Adrenal gland (tissue), 12 donors: Measurements from ENCODE around the gene ERICH3. TPM values are rescaled to one million over a fixed set of nuclear protein-coding genes. Genes with fewer than 3 reads are reported as not detected.
"Not testable (repeated sequence)": the region's sequence is repeated elsewhere in the genome, so short reads cannot be mapped to it uniquely, and the experiment has no call there.

Source experiments
- DNase-seq, 7 donors: peaks; one replicate each; pipeline ENCODE4 v3.0.0-alpha.2; 2019 to 2020
- H3K27ac ChIP-seq, 5 donors: fragments of 200-600 bp; sonication (generic) in 4 of 5; 1 replicate in 3 of 5; 2 replicates in 2 of 5; pipeline versions ENCODE4 v1.5.1 to v1.8.0; 2016 to 2020; ENCODE audit warnings: mild to moderate bottlenecking in 1 of 5
- H3K27me3 ChIP-seq: fragments of 200-600 bp; 2 replicates; pipeline ENCODE4 v1.8.0; 2021
- H3K36me3 ChIP-seq, 2 donors: fragments of 200-600 bp; replicated peaks in 1 of 2; 1 replicate in 1 of 2; 2 replicates in 1 of 2; pipeline versions ENCODE4 v1.5.1 to v1.8.0; 2018 to 2022
- H3K4me1 ChIP-seq, 2 donors: fragments of 200-600 bp; replicated peaks in 1 of 2; 1 replicate in 1 of 2; 2 replicates in 1 of 2; pipeline versions ENCODE4 v1.5.1 to v1.8.0; 2018 to 2021
- H3K4me3 ChIP-seq, 4 donors: fragments of 200-600 bp; sonication (generic) in 3 of 4; one replicate each; pipeline ENCODE4 v1.5.1; 2016 to 2018
- H3K9me3 ChIP-seq, 3 donors: fragments of 200-600 bp; sonication (generic) in 1 of 3; replicated peaks in 1 of 3; 1 replicate in 2 of 3; 2 replicates in 1 of 3; pipeline versions ENCODE4 v1.5.1 to v1.8.0; 2016 to 2021
- POLR2A ChIP-seq, 2 donors: fragments of 450-650 bp; IDR thresholded peaks; one replicate each; pipeline ENCODE4 v1.6.1; 2017; ENCODE audit warnings: antibody characterized with exemption in 2 of 2, mild to moderate bottlenecking in 2 of 2, moderate library complexity in 1 of 2
- WGBS, 4 donors: extraction: QIAGEN DNeasy Blood & Tissue Kit in 2 of 4; methylation state at CpG; one replicate each; pipeline versions ENCODE4 v1.1.5 to v1.1.7; 2013 to 2017; 5-methylcytosine and 5-hydroxymethylcytosine counted together
- intact Hi-C, 2 donors: fragments of 100-400 bp; cut with DNase I; formaldehyde crosslinking; loops; one replicate each; pipeline versions ENCODE4 v1.14.1 to v1.15.0; 2022 to 2023
- polyA plus RNA-seq, 3 donors: library from polyadenylated mRNA; stranded (reverse); fragments of 200-250 nt in 2 of 3; fragments of 350-450 nt in 1 of 3; fragmentation: Illumina TruSeq in 1 of 3; extraction: RNeasy Lipid Tissue Mini Kit (QIAGEN cat#74804) in 1 of 3; gene quantifications; one replicate each; pipeline ENCODE4 v1.2.3, GENCODE V29; 2013 to 2014
- total RNA-seq, 9 donors: library from RNA; depleted of rRNA in 4 of 9; stranded (reverse); fragments of >200 nt in 4 of 9; fragments of 120-200 nt in 1 of 9; fragmentation: NEBNext Ultra II Directional in 1 of 9; extraction: Animal tissue kit (Norgen Biotek cat#: 25700) in 1 of 9; gene quantifications; one replicate each; pipeline versions ENCODE4 v1.1.0 to v1.2.4, GENCODE V29; 2013 to 2023
- TF ChIP-seq, protein P1 (sequence below), 6 experiments: fragments of 450-650 bp in 4 of 6; fragments of 200-600 bp in 2 of 6; sonication (generic) in 1 of 6; IDR thresholded peaks; 1 replicate in 5 of 6; 2 replicates in 1 of 6; pipeline versions ENCODE4 v1.5.1 to v1.8.0; 2016 to 2021; ENCODE audit warnings: antibody characterized with exemption in 6 of 6, mild to moderate bottlenecking in 2 of 6, moderate library complexity in 1 of 6
- donor health status: healthy with polysubstance abuse.
- donor health status: Bipolar disorder and iron deficiency.
- donor health status: DM: yes; HTN: yes; CAD: no.
- donor health status: DM: no; HTN: no; CAD: no.
- donor health status: DM: no; HTN: no; CAD: no.
- donor health status: DM: yes; HTN: yes; CAD: no.

ERICH3 gene
- total and polyA plus RNA-seq, 12 donors = 0.09 to 9.6 (median 1.1) TPM; not detected in 1

DNA sequence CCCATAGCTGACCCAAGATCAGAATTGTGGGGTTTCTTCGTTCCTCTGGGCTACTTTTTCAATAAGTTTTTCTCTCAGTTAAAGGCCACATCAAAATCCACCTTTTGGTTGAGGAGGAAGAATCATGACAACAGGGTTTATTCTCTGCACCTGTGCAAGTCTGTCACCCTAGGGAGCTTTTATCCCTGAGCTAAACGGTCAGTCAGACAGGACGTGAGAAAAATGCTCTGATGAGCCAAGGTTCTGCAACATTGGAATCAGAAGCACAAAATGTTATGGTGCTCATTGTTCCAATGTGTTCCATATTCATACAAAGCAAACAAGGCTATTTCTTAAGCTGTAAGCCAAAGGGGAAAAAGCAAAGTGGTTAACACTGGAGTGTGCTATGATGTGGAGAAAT is 7.4 kb upstream of the ERICH3 start:
- H3K36me3 ChIP-seq = no peaks in the 10 kb centered on the region
- H3K27me3 ChIP-seq = no peaks in the 10 kb centered on the region
- intact Hi-C loops = no loop called here

DNA sequence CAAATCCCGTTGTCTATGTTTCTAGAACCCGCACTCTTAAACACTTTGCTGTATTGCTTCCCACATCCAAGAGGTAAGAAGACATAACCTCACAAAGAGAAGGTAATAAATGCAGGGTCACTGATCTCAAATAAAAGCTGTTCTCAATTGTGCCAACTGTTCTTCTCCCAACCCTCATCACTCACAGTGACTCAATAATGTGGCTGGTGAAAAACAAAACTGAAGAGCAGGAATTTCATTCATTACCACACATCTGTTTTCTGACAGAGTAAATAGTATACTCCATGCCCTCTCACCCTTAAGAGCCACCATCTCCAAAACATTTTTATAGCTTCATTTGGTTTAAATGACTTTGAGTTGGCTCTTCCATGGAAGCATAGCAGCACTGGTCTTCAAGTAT is 6.2 kb upstream of the ERICH3 start:
- no peak for DNase-seq
- intact Hi-C loops = no loop called here
- Histone ChIP-seq H3K36me3 (no peaks in the 10 kb centered on the region), H3K4me3 (no peak overlapping the region), H3K27me3 (no peaks in the 10 kb centered on the region), H3K9me3 (no peaks in the 10 kb centered on the region), H3K4me1 (no peaks in the 10 kb centered on the region), H3K27ac (no peak overlapping the region)
- no peak for TF ChIP-seq POLR2A (IDR thresholded peaks at IDR 0.05)
- TF ChIP-seq, protein P1, sequence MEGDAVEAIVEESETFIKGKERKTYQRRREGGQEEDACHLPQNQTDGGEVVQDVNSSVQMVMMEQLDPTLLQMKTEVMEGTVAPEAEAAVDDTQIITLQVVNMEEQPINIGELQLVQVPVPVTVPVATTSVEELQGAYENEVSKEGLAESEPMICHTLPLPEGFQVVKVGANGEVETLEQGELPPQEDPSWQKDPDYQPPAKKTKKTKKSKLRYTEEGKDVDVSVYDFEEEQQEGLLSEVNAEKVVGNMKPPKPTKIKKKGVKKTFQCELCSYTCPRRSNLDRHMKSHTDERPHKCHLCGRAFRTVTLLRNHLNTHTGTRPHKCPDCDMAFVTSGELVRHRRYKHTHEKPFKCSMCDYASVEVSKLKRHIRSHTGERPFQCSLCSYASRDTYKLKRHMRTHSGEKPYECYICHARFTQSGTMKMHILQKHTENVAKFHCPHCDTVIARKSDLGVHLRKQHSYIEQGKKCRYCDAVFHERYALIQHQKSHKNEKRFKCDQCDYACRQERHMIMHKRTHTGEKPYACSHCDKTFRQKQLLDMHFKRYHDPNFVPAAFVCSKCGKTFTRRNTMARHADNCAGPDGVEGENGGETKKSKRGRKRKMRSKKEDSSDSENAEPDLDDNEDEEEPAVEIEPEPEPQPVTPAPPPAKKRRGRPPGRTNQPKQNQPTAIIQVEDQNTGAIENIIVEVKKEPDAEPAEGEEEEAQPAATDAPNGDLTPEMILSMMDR (IDR thresholded peaks at IDR 0.05) = no peak
- WGBS, 4 donors = 85 to 93% (median 91%) methylated on average over 2 of the region's 2 CpGs

More for the DNA sequence above, 7.4 kb upstream of the ERICH3 start:
- Histone ChIP-seq H3K27ac (no peak overlapping the region), H3K4me1 (no peaks in the 10 kb centered on the region), H3K4me3 (no peak overlapping the region), H3K9me3 (no peaks in the 10 kb centered on the region)
- 58 to 64% (median 62%) methylated on average over 3 of the region's 3 CpGs for WGBS, 4 donors
- no peak for DNase-seq
- no peak for TF ChIP-seq POLR2A (IDR thresholded peaks at IDR 0.05)
- TF ChIP-seq, protein P1 (IDR thresholded peaks at IDR 0.05) = no peak

DNA sequence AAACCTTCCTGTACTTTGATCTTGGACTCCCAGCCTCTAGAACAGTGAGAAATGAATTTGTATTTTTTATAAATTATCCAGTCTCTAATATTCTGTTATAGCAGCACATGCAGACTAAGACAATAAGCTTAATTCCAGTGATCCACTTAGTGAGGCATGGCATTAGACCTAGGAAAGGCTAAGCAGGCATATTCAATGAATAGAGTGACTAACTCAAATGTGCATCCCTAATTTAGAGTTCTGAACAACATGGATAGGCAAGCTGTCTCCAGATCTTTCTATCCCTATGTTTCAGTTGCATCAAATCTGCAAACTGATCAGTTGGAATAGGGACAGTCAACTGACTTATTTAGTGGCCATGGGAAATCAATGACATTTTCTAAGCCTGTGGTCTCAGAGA is 4.3 kb upstream of the ERICH3 start:
- H3K4me3 ChIP-seq = no peak overlapping the region
- intact Hi-C loops = no loop called here
- DNase-seq = no peak
- H3K27me3 ChIP-seq = no peaks in the 10 kb centered on the region
- H3K36me3 ChIP-seq = no peaks in the 10 kb centered on the region
- TF ChIP-seq, protein P1 (IDR thresholded peaks at IDR 0.05) = no peak
- no peak for TF ChIP-seq POLR2A (IDR thresholded peaks at IDR 0.05)
- no peaks in the 10 kb centered on the region for H3K9me3 ChIP-seq
- H3K27ac ChIP-seq = no peak overlapping the region
- H3K4me1 ChIP-seq = no peaks in the 10 kb centered on the region

DNA sequence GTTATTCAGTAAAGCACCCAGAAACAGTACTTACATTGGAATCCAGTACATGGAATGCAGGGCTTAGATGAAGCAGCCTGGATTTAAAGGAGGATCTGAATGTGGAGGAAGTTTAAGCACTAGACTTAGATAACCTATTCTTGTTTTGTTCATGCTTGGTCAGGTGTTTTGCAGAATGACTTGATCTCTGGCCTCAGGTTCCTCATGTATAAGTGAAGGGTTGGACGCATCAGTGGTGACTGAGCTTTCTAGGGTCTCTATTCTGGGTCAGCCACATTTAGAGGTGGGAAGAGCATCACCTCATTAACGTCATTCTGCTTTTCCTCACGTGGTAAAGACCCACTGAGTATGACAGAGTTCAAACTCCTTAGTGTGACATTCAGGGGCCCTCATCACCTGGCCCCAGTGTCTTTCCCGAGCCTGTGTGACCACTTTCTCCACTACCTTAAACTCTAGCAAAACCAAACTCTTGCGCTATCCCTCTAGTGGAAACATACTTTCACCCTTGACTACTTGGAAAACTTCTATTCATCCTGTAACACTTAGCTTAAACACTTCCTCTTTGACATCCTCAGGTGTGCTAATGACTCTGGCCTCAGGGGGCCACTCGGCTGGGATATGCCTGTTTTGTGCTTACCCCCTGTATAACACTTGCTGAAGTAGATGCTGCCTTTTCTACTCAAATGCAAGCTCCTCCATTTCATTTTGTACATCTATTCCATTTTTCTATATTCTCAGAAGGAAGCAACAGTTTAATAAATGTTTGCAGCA is 871 bp upstream of the ERICH3 start:
- H3K4me1 ChIP-seq = no peaks in the 10 kb centered on the region
- H3K27ac ChIP-seq = no peak overlapping the region
- 60 to 70% (median 68%) methylated on average over 6 of the region's 6 CpGs for WGBS, 4 donors
- H3K27me3 ChIP-seq = no peaks in the 10 kb centered on the region
- no peak for TF ChIP-seq POLR2A (IDR thresholded peaks at IDR 0.05)
- TF ChIP-seq, protein P1 (IDR thresholded peaks at IDR 0.05) = no peak
- intact Hi-C loops = no loop called here
- no peaks in the 10 kb centered on the region for H3K9me3 ChIP-seq
- H3K4me3 ChIP-seq = no peak overlapping the region
- no peak for DNase-seq
- H3K36me3 ChIP-seq = no peaks in the 10 kb centered on the region

DNA sequence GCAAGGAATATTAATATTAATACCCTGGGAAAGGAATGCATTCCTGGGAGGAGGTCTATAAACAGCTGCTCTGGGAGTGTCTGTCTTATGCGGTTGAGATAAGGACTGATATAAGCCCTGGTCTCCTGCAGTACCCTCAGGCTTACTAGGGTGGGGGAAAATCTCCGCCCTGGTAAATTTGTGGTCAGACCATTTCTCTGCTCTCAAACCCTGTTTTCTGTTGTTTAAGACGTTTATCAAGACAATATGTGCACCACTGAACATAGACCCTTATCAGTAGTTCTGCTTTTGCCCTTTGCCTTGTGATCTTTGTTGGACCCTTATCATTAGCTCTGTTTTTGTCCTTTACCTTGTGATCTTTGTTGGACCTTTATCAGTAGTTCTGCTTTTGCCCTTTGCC is 2.7 kb downstream of the ERICH3 start:
- H3K4me1 ChIP-seq, H3K27ac ChIP-seq, H3K4me3 ChIP-seq, H3K36me3 ChIP-seq, H3K27me3 ChIP-seq, H3K9me3 ChIP-seq, DNase-seq, intact Hi-C loops: not testable (repeated sequence)
- 68 to 88% (median 76%) methylated on average over 3 of the region's 3 CpGs for WGBS, 4 donors
